HG03066 (cell line): ENCODE results near the gene APAF1.
"Not testable (repeated sequence)": the region's sequence is repeated elsewhere in the genome, so short reads cannot be mapped to it uniquely, and the experiment has no call there.

Experiments used
- ATAC-seq: cut with Tn5 transposase; IDR thresholded peaks from one replicate; pipeline ENCODE4 v1.9.1; 2021; ENCODE audit warnings: low read depth; ENCODE audit not compliant: unreplicated experiment

Gene APAF1

GRCh38 chr12:98644712-98645571 lies at the start of gene APAF1, which contains the start of gene IKBIP:
Gene APAF1 (plus strand): TSS chr12:98645290. CDS start chr12:98648360, 3,070 bp downstream.
Gene IKBIP (minus strand): TSS chr12:98644788. CDS start chr12:98644701, 87 bp downstream.
- peak; percentile 84 for ATAC-seq

- not testable (repeated sequence) for ATAC-seq
Measured at GRCh38 chr12:98597313-98597712, 47.8 kb upstream of the APAF1 start.

- ATAC-seq = no peak
Measured at GRCh38 chr12:98601924-98602323, 43.2 kb upstream of the APAF1 start.

- ATAC-seq = no peak
Measured at GRCh38 chr12:98606359-98606988, 38.6 kb upstream of the APAF1 start.

- ATAC-seq = no peak
Measured at GRCh38 chr12:98610596-98610995, 34.5 kb upstream of the APAF1 start.

GRCh38 chr12:98612696-98613334 lies 32.3 kb upstream of the APAF1 start:
- ATAC-seq = peak; percentile 83

GRCh38 chr12:98618952-98619351 lies 26.1 kb upstream of the APAF1 start:
- no peak for ATAC-seq

- ATAC-seq = peak; percentile 83
Measured at GRCh38 chr12:98635657-98636323, 9.3 kb upstream of the APAF1 start.

- ATAC-seq = no peak
Measured at GRCh38 chr12:98637068-98637467, 8.0 kb upstream of the APAF1 start.

- ATAC-seq = no peak
Measured at GRCh38 chr12:98638009-98638408, 7.1 kb upstream of the APAF1 start.

GRCh38 chr12:98639491-98639890 lies 5.6 kb upstream of the APAF1 start:
- ATAC-seq = no peak

- not testable (repeated sequence) for ATAC-seq
Measured at GRCh38 chr12:98642801-98643200, 2.3 kb upstream of the APAF1 start.

GRCh38 chr12:98644433-98644711 lies 718 bp upstream of the APAF1 start:
- peak; percentile 15 for ATAC-seq

- ATAC-seq = peak; percentile 0
Measured at GRCh38 chr12:98645572-98646067, 530 bp downstream of the APAF1 start.

GRCh38 chr12:98646294-98647090 lies 1.4 kb downstream of the APAF1 start:
- ATAC-seq = no peak

GRCh38 chr12:98651328-98651727 lies 6.2 kb downstream of the APAF1 start:
- ATAC-seq = no peak

GRCh38 chr12:98653866-98654493 lies 8.9 kb downstream of the APAF1 start:
- ATAC-seq = no peak

- no peak for ATAC-seq
Measured at GRCh38 chr12:98656289-98657101, 11.4 kb downstream of the APAF1 start.

GRCh38 chr12:98660521-98660920 lies 15.4 kb downstream of the APAF1 start:
- ATAC-seq = no peak
